IMR-90 (cell line): ENCODE results near the gene HOMER3. TPM values are rescaled to one million over a fixed set of nuclear protein-coding genes. Genes with fewer than 3 reads are reported as not detected.
"Not testable (repeated sequence)": the region's sequence is repeated elsewhere in the genome, so short reads cannot be mapped to it uniquely, and the experiment has no call there.

Experiments used
- ATAC-seq: fragments of 200-7000 bp; cut with Tn5 transposase; 2 replicates; pipeline ENCODE4 v1.9.1; 2020; ENCODE audit warnings: low read depth, mild to moderate bottlenecking, moderate library complexity
- BruUV-seq: library from RNA; stranded (reverse); fragments of 400-500 nt; replicated peaks from 2 replicates; lab custom pipeline; 2021; lab: Mats Ljungman, UMichigan
- CTCF ChIA-PET: fragments of 300-600 bp; formaldehyde crosslinking; extraction: SDS; loops from one replicate; lab custom pipeline; 2021; ENCODE audit warnings: antibody characterized with exemption; lab: Yijun Ruan, JAX
- POLR2A ChIA-PET: fragments of 300-600 bp; sonication (Branson Sonifier 250); formaldehyde crosslinking; loops from one replicate; lab custom pipeline; 2022; ENCODE audit warnings: antibody characterized with exemption; ENCODE audit not compliant: unreplicated experiment; lab: Charles Lee
- DNase-seq: peaks from one replicate; pipeline ENCODE4 v3.0.0; 2013
- H2AFZ ChIP-seq: replicated peaks from 2 replicates; pipeline ENCODE3; 2013; ENCODE audit warnings: low read length, mild to moderate bottlenecking; ENCODE audit not compliant: poor library complexity
- H2AK5ac ChIP-seq: 2 replicates; pipeline ENCODE4 v1.6.1; 2013; ENCODE audit warnings: low read depth, low read length, inconsistent platforms
- H2AK9ac ChIP-seq: replicated peaks from 2 replicates; pipeline ENCODE3; 2013; ENCODE audit warnings: mild to moderate bottlenecking, low read depth, low read length, moderate library complexity; ENCODE audit not compliant: poor library complexity
- H2BK120ac ChIP-seq: 2 replicates; pipeline ENCODE4 v1.6.1; 2013; ENCODE audit warnings: low read depth, low read length, inconsistent platforms
- H2BK15ac ChIP-seq: 3 replicates; pipeline ENCODE4 v1.6.1; 2013; ENCODE audit warnings: low read depth, low read length, inconsistent platforms
- H2BK20ac ChIP-seq: 2 replicates; pipeline ENCODE4 v1.6.1; 2013; ENCODE audit warnings: low read depth, mild to moderate bottlenecking, inconsistent platforms, low read length, moderate library complexity
- H2BK5ac ChIP-seq: 2 replicates; pipeline ENCODE4 v1.6.1; 2013; ENCODE audit warnings: mild to moderate bottlenecking, low read depth, low read length, inconsistent platforms; ENCODE audit not compliant: poor library complexity, severe bottlenecking
- H3K14ac ChIP-seq: replicated peaks from 2 replicates; pipeline ENCODE4 v1.6.1; 2013; ENCODE audit warnings: low read depth, low read length, inconsistent platforms
- H3K18ac ChIP-seq: 2 replicates; pipeline ENCODE4 v1.6.1; 2013; ENCODE audit warnings: low read depth, low read length, control low read depth
- H3K23ac ChIP-seq: 2 replicates; pipeline ENCODE4 v1.6.1; 2013; ENCODE audit warnings: low read depth, low read length, inconsistent platforms
- H3K27ac ChIP-seq: 2 replicates; pipeline ENCODE4 v1.5.1; 2013; ENCODE audit warnings: mild to moderate bottlenecking, control low read depth, low read length; ENCODE audit not compliant: insufficient read depth
- H3K27me3 ChIP-seq: 2 replicates; pipeline ENCODE4 v1.6.1; 2013; ENCODE audit warnings: low read length; ENCODE audit not compliant: control insufficient read depth, insufficient read depth
- H3K36me3 ChIP-seq: 2 replicates; pipeline ENCODE4 v1.6.1; 2013; ENCODE audit warnings: low read length, mixed read lengths; ENCODE audit not compliant: control insufficient read depth, insufficient read depth
- H3K4ac ChIP-seq: 2 replicates; pipeline ENCODE4 v1.6.1; 2013; ENCODE audit warnings: low read depth, low read length, inconsistent platforms
- H3K4me1 ChIP-seq: 2 replicates; pipeline ENCODE4 v1.6.1; 2013; ENCODE audit warnings: low read length, mixed read lengths; ENCODE audit not compliant: control insufficient read depth, insufficient read depth
- H3K4me2 ChIP-seq: 2 replicates; pipeline ENCODE4 v1.6.1; 2013; ENCODE audit warnings: low read depth, mild to moderate bottlenecking, control low read depth, low read length, moderate library complexity
- H3K4me3 ChIP-seq: 2 replicates; pipeline ENCODE4 v1.5.1; 2013; ENCODE audit warnings: low read depth, mild to moderate bottlenecking, control low read depth, low read length, moderate library complexity; ENCODE audit not compliant: insufficient read depth
- H3K56ac ChIP-seq: 2 replicates; pipeline ENCODE4 v1.6.1; 2013; ENCODE audit warnings: low read length, inconsistent platforms; ENCODE audit not compliant: insufficient read depth; ENCODE audit errors: extremely low read depth
- H3K79me1 ChIP-seq, 2 experiments: 2 replicates each; pipeline ENCODE4 v1.6.1; 2013; ENCODE audit warnings: low read length in 2 of 2, inconsistent platforms in 1 of 2, low read depth in 1 of 2
- H3K9ac ChIP-seq: 2 replicates; pipeline ENCODE4 v1.6.1; 2013; ENCODE audit warnings: low read depth, low read length, control low read depth
- H3K9me1 ChIP-seq: 2 replicates; pipeline ENCODE4 v1.6.1; 2013; ENCODE audit warnings: low read length, inconsistent platforms; ENCODE audit not compliant: insufficient read depth
- H3K9me3 ChIP-seq: 2 replicates; pipeline ENCODE4 v1.6.1; 2013; ENCODE audit warnings: low read length; ENCODE audit not compliant: control insufficient read depth, insufficient read depth
- H4K20me1 ChIP-seq: 2 replicates; pipeline ENCODE4 v1.6.1; 2013; ENCODE audit warnings: low read length, inconsistent platforms; ENCODE audit not compliant: insufficient read depth
- H4K5ac ChIP-seq: 2 replicates; pipeline ENCODE4 v1.6.1; 2013; ENCODE audit warnings: mild to moderate bottlenecking, low read depth, low read length, control low read depth
- H4K8ac ChIP-seq, 2 experiments: 2 replicates each; pipeline ENCODE4 v1.6.1; 2013; ENCODE audit warnings: low read depth in 2 of 2, low read length in 2 of 2, control low read depth in 1 of 2, inconsistent platforms in 1 of 2
- H4K91ac ChIP-seq: 2 replicates; pipeline ENCODE4 v1.6.1; 2013; ENCODE audit warnings: low read depth, low read length, inconsistent platforms; ENCODE audit not compliant: insufficient read depth
- CEBPB ChIP-seq: IDR thresholded peaks from 2 replicates; pipeline ENCODE4 v1.6.1; 2012; ENCODE audit warnings: low read depth, low read length, improper control_type of control experiment
- WGBS, 2 experiments: methylation state at CpG; one replicate each; pipeline versions ENCODE4 v1.1.5 to v1.1.7; 2013; ENCODE audit warnings: missing lambda C conversion rate in 2 of 2; ENCODE audit not compliant: insufficient read length in 1 of 2; ENCODE audit errors: extremely low coverage in 2 of 2; 5-methylcytosine and 5-hydroxymethylcytosine counted together
- dilution Hi-C: fragments of 300-500 bp; cut with HindIII; formaldehyde crosslinking; loops from one replicate; pipeline ENCODE4 v1.14.3; 2018; ENCODE audit warnings: low sequenced_read_pairs; ENCODE audit not compliant: unreplicated experiment
- in situ Hi-C: fragments of 300-500 bp; cut with MboI; formaldehyde crosslinking; loops from 3 replicates; pipeline ENCODE4 v1.14.3; 2019; ENCODE audit warnings: low sequenced_read_pairs, inconsistent platforms, mixed read lengths
- intact Hi-C: fragments of 100-400 bp; cut with micrococcal nuclease; formaldehyde crosslinking; loops from 2 replicates; pipeline ENCODE4 v1.10.0; 2022
- polyA plus RNA-seq, 3 experiments: library from polyadenylated mRNA; depleted of rRNA; stranded (reverse); fragments of >200 nt; gene quantifications; 2 replicates each; pipeline ENCODE4 v1.2.3, GENCODE V29; 2012; ENCODE audit warnings: low replicate concordance in 1 of 3
- total RNA-seq: library from RNA; depleted of rRNA; stranded (reverse); fragments of >200 nt; gene quantifications from 2 replicates; pipeline ENCODE4 v1.2.3, GENCODE V29; 2012

The HOMER3 gene
- total and polyA plus RNA-seq, 2 of the 4 experiments (the other 2 are of a cell fraction) = 53.4 to 77.0 TPM

DNA sequence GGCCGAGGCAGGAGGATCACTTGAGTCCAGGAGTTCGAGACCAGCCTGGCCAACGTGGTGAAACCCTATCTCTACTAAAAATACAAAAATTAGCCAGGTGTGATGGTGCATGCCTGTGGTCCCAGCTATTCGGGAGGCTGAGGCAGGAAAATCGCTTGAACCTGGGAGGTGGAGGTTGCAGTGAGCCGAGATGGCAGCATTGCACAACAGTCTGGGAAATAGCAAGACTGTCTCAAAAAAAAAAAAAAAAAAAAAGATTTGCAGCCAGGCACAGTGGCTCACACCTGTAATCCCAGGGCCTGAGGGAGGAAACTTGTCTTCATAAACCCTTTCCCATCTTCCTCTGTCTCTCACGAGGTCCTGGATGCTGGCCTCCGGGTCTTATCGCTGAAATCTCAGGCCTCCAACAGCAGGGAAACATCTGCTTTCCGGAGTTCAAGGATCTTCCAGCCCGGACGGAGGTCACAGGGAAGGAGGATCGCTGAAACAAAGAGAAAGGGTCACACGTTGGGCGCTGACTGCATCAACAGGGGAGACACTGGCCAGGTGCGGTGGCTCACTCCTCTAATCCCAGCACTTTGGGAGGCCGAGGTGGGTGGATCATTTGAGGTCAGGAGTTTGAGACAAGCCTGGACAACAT is 11.5 kb upstream of the HOMER3 start:
- H3K4me1 ChIP-seq, H3K14ac ChIP-seq, H2BK120ac ChIP-seq, ATAC-seq, H3K4ac ChIP-seq, H2BK20ac ChIP-seq, H3K9ac ChIP-seq, POLR2A ChIA-PET, H3K27ac ChIP-seq, H3K27me3 ChIP-seq, H2BK15ac ChIP-seq, H4K8ac ChIP-seq, H3K36me3 ChIP-seq, H3K4me2 ChIP-seq, H4K5ac ChIP-seq, H3K4me3 ChIP-seq, H3K79me1 ChIP-seq, CTCF ChIA-PET, H3K56ac ChIP-seq, dilution Hi-C loops, DNase-seq, H4K20me1 ChIP-seq, H2BK5ac ChIP-seq, intact Hi-C loops, in situ Hi-C loops, H2AK5ac ChIP-seq, H3K9me1 ChIP-seq, H3K23ac ChIP-seq, H4K91ac ChIP-seq, BruUV-seq, H3K9me3 ChIP-seq, H2AK9ac ChIP-seq, H3K18ac ChIP-seq, H2AFZ ChIP-seq: not testable (repeated sequence)
- no CpG with 5 or more reads among the region's 17 CpGs for WGBS, 2 experiments
- TF ChIP-seq CEBPB = peak; percentile 20; the same call in 1 of the 2 replicates
